ENCODE measurements around the gene TFDP3. TPM values are rescaled to one million over a fixed set of nuclear protein-coding genes. Genes with fewer than 3 reads are reported as not detected.

TFDP3 gene, protein sequence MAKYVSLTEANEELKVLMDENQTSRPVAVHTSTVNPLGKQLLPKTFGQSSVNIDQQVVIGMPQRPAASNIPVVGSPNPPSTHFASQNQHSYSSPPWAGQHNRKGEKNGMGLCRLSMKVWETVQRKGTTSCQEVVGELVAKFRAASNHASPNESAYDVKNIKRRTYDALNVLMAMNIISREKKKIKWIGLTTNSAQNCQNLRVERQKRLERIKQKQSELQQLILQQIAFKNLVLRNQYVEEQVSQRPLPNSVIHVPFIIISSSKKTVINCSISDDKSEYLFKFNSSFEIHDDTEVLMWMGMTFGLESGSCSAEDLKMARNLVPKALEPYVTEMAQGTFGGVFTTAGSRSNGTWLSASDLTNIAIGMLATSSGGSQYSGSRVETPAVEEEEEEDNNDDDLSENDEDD
- total RNA-seq, result not detected in 2 replicates

DNA sequence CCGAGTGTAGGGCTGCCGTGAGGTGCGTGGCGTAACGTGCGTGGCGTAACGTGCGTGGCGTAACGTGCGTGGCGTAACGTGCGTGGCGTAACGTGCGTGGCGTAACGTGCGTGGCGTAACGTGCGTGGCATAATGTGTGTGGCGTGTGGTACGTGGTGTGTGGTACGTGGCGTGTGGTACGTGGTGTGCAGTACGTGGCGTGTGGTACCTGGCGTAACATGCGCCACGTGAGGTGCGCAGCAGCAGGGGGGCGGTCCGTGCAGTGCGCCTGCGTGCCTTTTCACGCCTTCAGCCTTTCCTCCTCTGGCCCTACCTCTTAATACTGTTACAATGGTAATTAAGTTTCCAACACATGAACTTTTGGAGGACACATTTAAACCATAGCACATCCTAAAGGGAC, at the start of gene TFDP3:
Gene TFDP3, minus strand, starts transcription at position 26 of the 400 bp plus-strand sequence. CDS start 95 bp downstream, outside the sequence.
- no peak for DNase-seq (ENCODE audit: low spot score)
- intact Hi-C loops (cut with micrococcal nuclease), result no loop called here
- H3K9me3 Mint-ChIP-seq, result no peaks in the 10 kb centered on the region
- no peaks in the 10 kb centered on the region for H3K4me1 Mint-ChIP-seq (ENCODE audit: low read depth)
- H3K27ac Mint-ChIP-seq, result no peak within 1 kb of the TSS
- no peaks in the 10 kb centered on the region for H3K27me3 Mint-ChIP-seq (ENCODE audit: insufficient read depth)
- no peaks in the 10 kb centered on the region for H3K36me3 Mint-ChIP-seq (ENCODE audit: low read depth)
- H3K4me3 Mint-ChIP-seq, result no peak within 1 kb of the TSS

DNA sequence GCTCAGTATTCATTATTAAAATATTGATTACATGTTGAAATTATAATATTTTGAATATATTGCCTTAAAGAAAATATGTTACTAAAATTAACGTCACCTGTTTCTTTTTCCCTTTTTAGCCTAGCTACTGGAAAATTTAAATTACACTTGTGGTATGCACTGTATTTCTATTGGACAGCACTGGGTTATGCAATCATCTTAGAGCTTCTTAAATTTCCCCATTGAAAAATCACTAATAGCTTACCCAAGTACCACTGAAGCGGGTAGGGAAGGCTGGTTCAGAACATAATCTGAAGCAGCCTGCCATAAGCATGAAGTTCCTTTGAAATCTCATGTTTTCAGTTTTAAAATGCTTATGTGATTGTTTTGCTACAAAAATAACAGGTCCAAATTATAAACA, 49.5 kb upstream of the TFDP3 start:
- no peak for DNase-seq (ENCODE audit: low spot score)
- H3K4me3 Mint-ChIP-seq, result no peak overlapping the region
- H3K27me3 Mint-ChIP-seq (ENCODE audit: insufficient read depth), result no peaks in the 10 kb centered on the region
- intact Hi-C loops (cut with micrococcal nuclease), result no loop called here
- no peaks in the 10 kb centered on the region for H3K4me1 Mint-ChIP-seq (ENCODE audit: low read depth)
- H3K9me3 Mint-ChIP-seq, result no peaks in the 10 kb centered on the region
- H3K36me3 Mint-ChIP-seq (ENCODE audit: low read depth), result no peaks in the 10 kb centered on the region
- no peak overlapping the region for H3K27ac Mint-ChIP-seq

DNA sequence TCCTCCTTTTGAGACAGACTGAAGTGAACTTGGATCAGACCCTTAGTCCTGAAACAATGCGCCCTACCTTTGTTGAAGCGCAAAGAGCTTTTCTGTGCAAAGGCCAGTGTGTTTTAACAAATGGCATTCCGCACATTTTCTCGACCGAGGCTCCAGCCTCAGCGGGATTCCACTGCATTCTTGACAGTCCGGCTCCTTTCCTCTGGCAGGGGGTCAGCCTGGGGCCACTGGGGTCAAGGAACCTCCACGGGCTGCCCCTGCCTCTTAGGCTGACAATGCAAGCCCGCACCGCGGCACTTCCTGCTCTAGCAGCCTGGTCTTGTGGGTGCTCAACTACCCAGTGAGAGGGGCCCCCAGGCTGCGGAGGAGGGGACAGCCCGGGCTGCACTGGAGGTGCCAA, 47.2 kb upstream of the TFDP3 start:
- DNase-seq (ENCODE audit: low spot score), result no peak
- Mint-ChIP-seq H3K27ac (no peak overlapping the region), H3K4me3 (no peak overlapping the region), H3K36me3 (ENCODE audit: low read depth) (no peaks in the 10 kb centered on the region), H3K27me3 (ENCODE audit: insufficient read depth) (no peaks in the 10 kb centered on the region), H3K9me3 (no peaks in the 10 kb centered on the region), H3K4me1 (ENCODE audit: low read depth) (no peaks in the 10 kb centered on the region)
- intact Hi-C loops (cut with micrococcal nuclease), result no loop called here

DNA sequence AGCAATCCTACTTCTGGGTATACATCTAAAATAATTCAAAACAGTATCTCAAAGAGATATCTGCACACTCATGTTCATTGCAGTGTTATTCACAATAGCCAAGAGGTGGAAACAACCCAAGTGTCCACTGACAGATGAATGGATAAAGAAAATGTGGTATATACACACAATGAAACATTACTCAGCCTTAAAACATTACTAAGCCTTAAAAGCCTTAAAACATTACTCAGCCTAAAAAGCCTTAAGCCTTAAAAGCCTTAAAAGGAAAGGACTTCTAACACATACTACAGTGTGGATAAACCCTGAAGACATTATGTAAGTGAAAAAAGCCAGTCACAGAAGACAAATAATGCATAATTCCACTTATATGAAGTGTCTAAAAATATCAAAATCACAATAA, 40.3 kb upstream of the TFDP3 start:
- Mint-ChIP-seq H3K27me3 (ENCODE audit: insufficient read depth) (no peaks in the 10 kb centered on the region), H3K9me3 (no peaks in the 10 kb centered on the region), H3K4me3 (no peak overlapping the region), H3K4me1 (ENCODE audit: low read depth) (no peaks in the 10 kb centered on the region), H3K36me3 (ENCODE audit: low read depth) (no peaks in the 10 kb centered on the region), H3K27ac (no peak overlapping the region)
- intact Hi-C loops (cut with micrococcal nuclease), result no loop called here
- DNase-seq (ENCODE audit: low spot score), result no peak

DNA sequence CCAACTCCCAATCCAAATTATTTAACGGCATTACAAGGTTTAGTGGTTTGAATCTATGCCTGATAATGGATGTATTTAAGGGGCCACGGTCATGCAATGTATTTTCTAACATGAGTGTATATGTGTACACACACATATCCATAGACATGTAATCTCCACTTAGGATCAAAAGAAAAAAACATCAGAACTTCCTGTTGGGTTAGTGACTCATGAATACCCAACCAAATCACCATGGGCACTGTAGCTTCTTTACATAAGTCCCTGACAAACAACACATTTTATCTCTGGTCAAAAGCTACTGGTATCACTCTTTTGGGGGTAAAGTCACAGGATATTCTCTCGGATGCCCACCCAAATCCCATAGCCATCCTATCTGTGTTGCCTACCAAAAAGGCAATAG, 36.5 kb upstream of the TFDP3 start:
- Mint-ChIP-seq H3K4me1 (ENCODE audit: low read depth) (no peaks in the 10 kb centered on the region), H3K4me3 (no peak overlapping the region), H3K9me3 (no peaks in the 10 kb centered on the region), H3K27ac (no peak overlapping the region), H3K27me3 (ENCODE audit: insufficient read depth) (no peaks in the 10 kb centered on the region), H3K36me3 (ENCODE audit: low read depth) (no peaks in the 10 kb centered on the region)
- DNase-seq (ENCODE audit: low spot score), result no peak
- intact Hi-C loops (cut with micrococcal nuclease), result no loop called here

DNA sequence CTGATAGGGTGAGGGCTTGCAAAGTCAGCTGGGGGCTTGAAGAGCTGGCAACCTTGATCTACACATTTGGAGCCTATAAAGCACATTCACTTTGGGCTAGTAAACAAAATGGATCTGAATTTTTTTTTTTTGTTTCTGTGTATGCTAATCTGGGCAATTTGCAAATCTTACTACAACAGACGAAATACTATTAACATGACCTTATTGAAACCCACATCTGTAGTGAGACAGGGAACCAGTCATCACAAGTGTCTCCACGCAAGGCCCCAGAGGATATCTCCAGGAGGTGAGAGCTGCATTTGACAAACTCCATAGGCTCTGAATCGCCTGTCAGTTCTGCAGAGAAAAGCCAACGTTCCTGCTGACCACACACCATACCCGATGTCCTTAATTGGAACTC, 33.0 kb upstream of the TFDP3 start:
- no peaks in the 10 kb centered on the region for H3K4me1 Mint-ChIP-seq (ENCODE audit: low read depth)
- no peak for DNase-seq (ENCODE audit: low spot score)
- H3K9me3 Mint-ChIP-seq, result no peaks in the 10 kb centered on the region
- no peaks in the 10 kb centered on the region for H3K36me3 Mint-ChIP-seq (ENCODE audit: low read depth)
- no peaks in the 10 kb centered on the region for H3K27me3 Mint-ChIP-seq (ENCODE audit: insufficient read depth)
- H3K4me3 Mint-ChIP-seq, result no peak overlapping the region
- no peak overlapping the region for H3K27ac Mint-ChIP-seq
- intact Hi-C loops (cut with micrococcal nuclease), result no loop called here

DNA sequence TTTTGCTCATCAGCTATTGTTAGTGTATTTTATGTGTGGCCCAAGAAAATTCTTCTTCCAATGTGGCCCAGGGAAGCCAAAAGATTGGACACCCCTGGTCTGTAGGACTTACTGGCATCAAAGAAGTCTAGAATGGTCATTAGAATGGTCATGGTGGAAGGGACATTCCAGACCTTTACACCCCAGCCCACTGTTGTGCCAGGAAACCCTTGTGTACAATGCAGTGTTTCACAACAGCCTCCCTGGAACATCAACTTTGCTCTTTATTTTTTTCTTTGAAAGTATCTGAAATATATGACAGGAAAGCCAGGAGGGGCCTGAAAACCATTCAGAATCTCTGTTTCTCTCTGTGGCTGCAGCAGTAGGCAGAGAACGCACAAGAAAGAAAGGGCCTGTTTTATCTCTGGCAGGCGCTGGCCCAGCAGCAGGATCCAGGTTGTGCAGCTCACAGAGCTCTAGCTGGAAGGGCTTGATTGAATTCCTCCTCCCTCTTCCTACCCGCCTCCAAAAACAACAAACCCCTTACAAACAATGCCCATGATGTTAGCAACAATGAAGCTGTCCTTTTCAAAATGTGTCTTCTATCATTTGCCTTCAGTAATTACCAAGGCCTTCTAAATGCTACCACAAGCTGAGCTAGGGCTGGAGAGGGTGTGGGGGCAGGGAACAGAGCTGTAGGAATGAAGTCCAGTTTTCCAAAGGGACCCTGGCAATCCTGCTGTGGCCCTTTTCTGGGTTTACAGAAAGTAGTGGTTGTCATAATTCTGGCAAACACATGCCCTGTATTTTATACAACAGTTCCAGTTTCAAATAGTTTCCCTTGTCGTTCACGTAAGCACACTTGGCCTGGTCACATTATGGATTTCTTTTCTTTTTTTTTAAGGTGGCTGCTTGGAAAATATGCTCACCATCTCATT, 32.3 kb upstream of the TFDP3 start:
- Mint-ChIP-seq H3K27me3 (ENCODE audit: insufficient read depth) (no peaks in the 10 kb centered on the region), H3K27ac (no peak overlapping the region), H3K4me1 (ENCODE audit: low read depth) (no peaks in the 10 kb centered on the region), H3K9me3 (no peaks in the 10 kb centered on the region), H3K4me3 (no peak overlapping the region), H3K36me3 (ENCODE audit: low read depth) (no peaks in the 10 kb centered on the region)
- intact Hi-C loops (cut with micrococcal nuclease), result no loop called here
- DNase-seq (ENCODE audit: low spot score), result no peak

DNA sequence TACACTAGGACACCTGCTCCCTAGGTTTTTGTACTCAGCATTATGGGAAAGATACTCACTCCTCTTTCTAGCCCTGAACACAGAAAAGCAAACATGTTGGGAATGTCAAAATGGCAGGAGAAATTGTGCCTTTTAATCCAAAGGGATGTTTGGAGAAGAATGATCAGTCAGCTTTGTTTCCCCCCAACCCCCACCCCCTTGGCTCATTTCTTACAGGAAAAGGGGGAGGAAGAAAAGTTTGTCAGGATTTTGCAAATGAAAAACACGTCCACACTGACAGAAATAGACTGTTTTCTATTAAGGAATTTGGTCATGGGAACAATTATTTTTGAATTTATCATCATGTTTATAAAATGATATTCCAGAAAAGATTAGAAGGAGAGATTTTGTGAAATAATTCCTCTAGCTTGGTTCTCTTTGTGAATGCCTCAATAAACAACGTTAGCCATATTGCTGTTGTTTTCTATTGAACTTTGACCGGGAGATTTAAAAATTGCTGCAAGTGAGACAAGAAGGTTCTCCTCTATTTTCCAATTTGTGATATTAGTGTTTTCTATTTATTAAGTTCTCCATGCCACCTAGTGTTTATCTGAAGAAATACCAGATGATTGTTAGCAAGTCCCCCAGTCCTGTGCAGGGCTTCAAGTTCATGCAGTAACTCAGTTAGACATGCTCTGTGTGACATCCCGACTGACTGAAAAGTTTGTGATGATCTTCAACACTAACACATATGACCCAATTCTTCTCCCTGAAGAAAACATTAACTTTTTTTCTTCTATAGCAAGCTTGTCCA, 31.3 kb upstream of the TFDP3 start:
- H3K4me3 Mint-ChIP-seq, result no peak overlapping the region
- no peaks in the 10 kb centered on the region for H3K27me3 Mint-ChIP-seq (ENCODE audit: insufficient read depth)
- no peak overlapping the region for H3K27ac Mint-ChIP-seq
- H3K4me1 Mint-ChIP-seq (ENCODE audit: low read depth), result no peaks in the 10 kb centered on the region
- intact Hi-C loops (cut with micrococcal nuclease), result no loop called here
- H3K9me3 Mint-ChIP-seq, result no peaks in the 10 kb centered on the region
- no peaks in the 10 kb centered on the region for H3K36me3 Mint-ChIP-seq (ENCODE audit: low read depth)
- no peak for DNase-seq (ENCODE audit: low spot score)

DNA sequence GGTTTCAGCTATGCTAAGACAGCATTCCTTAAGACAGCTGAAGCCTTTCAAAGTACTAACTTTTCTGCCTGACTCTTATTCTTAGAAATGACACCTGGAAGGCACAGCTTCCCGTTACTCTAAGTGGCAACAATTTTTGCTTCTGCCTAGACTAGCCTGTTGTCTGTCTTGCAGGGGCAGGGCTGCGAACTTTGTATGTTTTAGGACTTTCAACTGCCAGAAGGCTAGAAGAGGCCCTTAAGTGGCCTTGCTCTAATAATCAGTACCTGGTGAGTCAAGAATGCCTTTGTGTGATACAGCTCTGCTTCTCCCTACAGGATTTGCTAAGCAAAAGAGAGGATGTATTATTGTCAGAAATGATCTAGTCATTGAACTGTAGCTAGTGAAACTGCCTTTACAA, 30.0 kb upstream of the TFDP3 start:
- intact Hi-C loops (cut with micrococcal nuclease), result no loop called here
- Mint-ChIP-seq H3K4me3 (no peak overlapping the region), H3K36me3 (ENCODE audit: low read depth) (no peaks in the 10 kb centered on the region), H3K27ac (no peak overlapping the region), H3K9me3 (no peaks in the 10 kb centered on the region), H3K4me1 (ENCODE audit: low read depth) (no peaks in the 10 kb centered on the region), H3K27me3 (ENCODE audit: insufficient read depth) (no peaks in the 10 kb centered on the region)
- no peak for DNase-seq (ENCODE audit: low spot score)

DNA sequence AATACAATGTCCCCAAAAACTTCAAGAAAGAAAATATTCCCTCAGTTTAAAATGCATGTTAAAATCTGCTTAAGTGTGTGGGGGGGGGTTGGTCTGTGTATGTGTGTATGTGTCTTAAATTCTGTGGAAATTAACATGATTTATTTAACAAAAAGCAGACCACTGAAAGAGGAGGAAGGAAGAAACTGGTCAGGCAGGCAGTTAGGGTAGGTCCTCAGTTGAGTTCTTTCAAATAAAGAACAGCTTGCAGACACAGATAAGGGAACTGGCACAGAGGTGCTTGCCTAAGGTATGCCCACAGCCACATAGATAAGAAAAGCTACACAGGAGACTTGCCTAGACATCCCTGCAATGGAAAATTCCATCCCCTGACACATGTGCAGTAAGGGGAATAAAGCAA, 28.8 kb upstream of the TFDP3 start:
- no peak for DNase-seq (ENCODE audit: low spot score)
- intact Hi-C loops (cut with micrococcal nuclease), result no loop called here
- no peak overlapping the region for H3K27ac Mint-ChIP-seq
- no peak overlapping the region for H3K4me3 Mint-ChIP-seq
- H3K36me3 Mint-ChIP-seq (ENCODE audit: low read depth), result no peaks in the 10 kb centered on the region
- no peaks in the 10 kb centered on the region for H3K27me3 Mint-ChIP-seq (ENCODE audit: insufficient read depth)
- no peaks in the 10 kb centered on the region for H3K4me1 Mint-ChIP-seq (ENCODE audit: low read depth)
- no peaks in the 10 kb centered on the region for H3K9me3 Mint-ChIP-seq

DNA sequence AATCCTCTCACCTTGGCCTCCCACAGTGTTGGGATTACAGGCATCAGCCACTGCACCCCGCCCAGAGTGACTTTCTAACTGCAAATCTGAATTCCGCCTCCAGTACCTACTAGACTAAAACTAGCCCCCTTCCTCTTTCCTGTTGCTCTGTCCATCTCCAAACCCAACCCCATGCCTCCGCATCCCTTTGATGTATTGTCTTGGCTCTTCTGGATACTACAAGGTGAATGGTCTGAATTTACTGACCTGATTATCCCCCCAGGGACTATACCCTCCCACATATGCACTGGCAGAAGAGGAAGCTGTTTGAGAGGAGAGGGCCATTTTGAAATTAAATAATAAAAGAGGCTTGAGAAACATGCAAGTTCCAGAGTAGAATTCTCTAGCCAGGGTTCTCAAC, 17.7 kb upstream of the TFDP3 start:
- intact Hi-C loops (cut with micrococcal nuclease), result no loop called here
- no peaks in the 10 kb centered on the region for H3K36me3 Mint-ChIP-seq (ENCODE audit: low read depth)
- H3K4me1 Mint-ChIP-seq (ENCODE audit: low read depth), result no peaks in the 10 kb centered on the region
- DNase-seq (ENCODE audit: low spot score), result no peak
- H3K27ac Mint-ChIP-seq, result no peak overlapping the region
- no peaks in the 10 kb centered on the region for H3K9me3 Mint-ChIP-seq
- H3K27me3 Mint-ChIP-seq (ENCODE audit: insufficient read depth), result no peaks in the 10 kb centered on the region
- no peak overlapping the region for H3K4me3 Mint-ChIP-seq

DNA sequence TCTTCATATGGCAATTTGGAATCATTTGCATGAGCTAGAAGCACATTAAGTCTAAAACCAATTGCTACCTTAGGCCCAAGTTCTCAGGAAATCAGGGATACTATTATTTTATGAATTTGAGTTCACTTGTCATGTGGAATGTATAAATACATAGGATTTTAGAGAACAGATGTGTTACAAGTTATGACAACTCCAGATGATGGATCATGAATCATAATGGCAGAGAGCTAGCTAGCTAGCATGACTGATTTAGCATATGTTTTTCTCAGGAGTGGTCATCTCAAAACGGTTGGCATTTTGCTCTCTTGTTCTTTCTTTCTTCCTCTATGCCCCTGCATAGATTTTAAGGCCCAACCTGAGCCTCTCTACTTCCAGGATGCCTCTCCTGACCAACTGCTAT, 14.2 kb upstream of the TFDP3 start:
- no peaks in the 10 kb centered on the region for H3K27me3 Mint-ChIP-seq (ENCODE audit: insufficient read depth)
- intact Hi-C loops (cut with micrococcal nuclease), result no loop called here
- H3K4me3 Mint-ChIP-seq, result no peak overlapping the region
- H3K36me3 Mint-ChIP-seq (ENCODE audit: low read depth), result no peaks in the 10 kb centered on the region
- no peak overlapping the region for H3K27ac Mint-ChIP-seq
- DNase-seq (ENCODE audit: low spot score), result no peak
- no peaks in the 10 kb centered on the region for H3K9me3 Mint-ChIP-seq
- H3K4me1 Mint-ChIP-seq (ENCODE audit: low read depth), result no peaks in the 10 kb centered on the region

DNA sequence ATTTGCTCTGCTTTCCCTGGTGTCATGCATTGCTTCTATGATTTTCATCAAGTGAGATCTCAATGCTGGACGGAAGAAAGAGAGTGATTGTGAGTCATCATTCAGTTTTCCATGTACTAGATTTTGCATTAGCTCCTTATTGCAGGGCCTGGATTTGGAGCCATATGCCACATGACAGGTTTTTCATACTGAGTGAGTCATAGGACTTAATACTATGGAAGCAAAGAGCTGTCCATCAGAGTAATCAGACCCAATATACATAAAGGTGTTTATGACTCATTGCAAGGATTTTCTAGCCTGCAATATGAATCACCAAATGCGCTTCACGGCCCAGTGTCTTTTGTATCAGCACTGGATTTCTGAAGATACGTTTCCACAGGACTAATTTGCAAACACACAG, 11.2 kb upstream of the TFDP3 start:
- H3K27ac Mint-ChIP-seq, result no peak overlapping the region
- H3K36me3 Mint-ChIP-seq (ENCODE audit: low read depth), result no peaks in the 10 kb centered on the region
- H3K9me3 Mint-ChIP-seq, result no peaks in the 10 kb centered on the region
- DNase-seq (ENCODE audit: low spot score), result no peak
- no peak overlapping the region for H3K4me3 Mint-ChIP-seq
- H3K27me3 Mint-ChIP-seq (ENCODE audit: insufficient read depth), result no peaks in the 10 kb centered on the region
- intact Hi-C loops (cut with micrococcal nuclease), result no loop called here
- H3K4me1 Mint-ChIP-seq (ENCODE audit: low read depth), result no peaks in the 10 kb centered on the region

Data from activated T-helper 1 cell treated with anti-CD3 and anti-CD28 coated beads, Interleukin-12 subunit alpha, Interleukin-12 subunit beta, Interleukin-2, Interleukin-4 antibody, amounts not matched to agents 30 ng/mL and 10 ng/mL and 1 ng/mL, durations not matched to agents 14 hours and 24 hours and 36 hours (primary cell).